B cell (primary cell): ENCODE measurements around the gene POLR2J2. TPM values are rescaled to one million over a fixed set of nuclear protein-coding genes. Genes with fewer than 3 reads are reported as not detected.
"Not testable (repeated sequence)": the region's sequence is repeated elsewhere in the genome, so short reads cannot be mapped to it uniquely, and the experiment has no call there.

Experiments
- ATAC-seq: fragments of 200-7000 bp; cut with Tn5 transposase; one replicate; pipeline ENCODE4 v1.10.0; 2021; ENCODE audit warnings: low read depth, mild to moderate bottlenecking, moderate number of reproducible peaks, moderate library complexity
- CTCF ChIA-PET: fragments of 350-600 bp; sonication (Branson Sonifier 250); formaldehyde crosslinking; loops from one replicate; lab custom pipeline; 2021; ENCODE audit warnings: antibody characterized with exemption, inconsistent platforms; lab: Charles Lee
- POLR2A ChIA-PET: fragments of 350-600 bp; sonication (Branson Sonifier 250); formaldehyde crosslinking; loops from one replicate; lab custom pipeline; 2021; ENCODE audit warnings: antibody characterized with exemption; lab: Charles Lee
- DNase-seq: peaks from one replicate; pipeline ENCODE4 v3.0.0; 2013
- H2AFZ ChIP-seq: 2 replicates; pipeline ENCODE4 v1.6.1; 2012; ENCODE audit warnings: mild to moderate bottlenecking, low read depth, low read length; ENCODE audit not compliant: insufficient read depth, poor library complexity, severe bottlenecking
- H3K27ac ChIP-seq, 2 donors: 1 replicate in 1 of 2; 2 replicates in 1 of 2; pipeline ENCODE4 v1.5.1; 2012 to 2013; ENCODE audit warnings: low read length in 2 of 2, mild to moderate bottlenecking in 2 of 2, moderate library complexity in 1 of 2
- H3K27me3 ChIP-seq, 4 experiments: fragments of 200-600 bp in 1 of 4; sonication (generic) in 1 of 4; replicated peaks in 1 of 4; 1 replicate in 2 of 4; 2 replicates in 2 of 4; pipeline versions ENCODE4 v1.6.1 to v1.7.0; 2013 to 2016; ENCODE audit warnings: low read length in 3 of 4, mild to moderate bottlenecking in 2 of 4, mixed read lengths in 1 of 4, moderate library complexity in 1 of 4; ENCODE audit not compliant: insufficient read depth in 4 of 4, control insufficient read depth in 3 of 4; ENCODE audit errors: control extremely low read depth in 1 of 4
- H3K36me3 ChIP-seq, 2 experiments: replicated peaks in 1 of 2; 1 replicate in 1 of 2; 2 replicates in 1 of 2; pipeline versions ENCODE4 v1.6.1 to v1.7.1; 2013; ENCODE audit warnings: low read length in 1 of 2; ENCODE audit not compliant: insufficient read depth in 2 of 2, control insufficient read depth in 1 of 2; ENCODE audit errors: control extremely low read depth in 1 of 2, extremely low read depth in 1 of 2
- H3K4me1 ChIP-seq, 2 donors: fragments of 200-600 bp in 1 of 2; sonication (generic) in 1 of 2; 1 replicate in 1 of 2; 2 replicates in 1 of 2; pipeline versions ENCODE4 v1.5.1 to v1.6.1; 2013 to 2017; ENCODE audit warnings: low read length in 2 of 2; ENCODE audit not compliant: control insufficient read depth in 2 of 2, insufficient read depth in 2 of 2
- H3K4me2 ChIP-seq: replicated peaks from 2 replicates; pipeline ENCODE3; 2012; ENCODE audit warnings: mild to moderate bottlenecking, low read depth, low read length; ENCODE audit not compliant: poor library complexity, severe bottlenecking
- H3K4me3 ChIP-seq, 5 experiments: fragments of 200-600 bp in 1 of 5; sonication (generic) in 1 of 5; 1 replicate in 3 of 5; 2 replicates in 2 of 5; pipeline versions ENCODE4 v1.5.1 to v1.7.0; 2011 to 2016; ENCODE audit warnings: low read length in 4 of 5, mild to moderate bottlenecking in 4 of 5, low read depth in 2 of 5, control low read depth in 1 of 5, moderate library complexity in 1 of 5; ENCODE audit not compliant: insufficient read depth in 1 of 5; ENCODE audit errors: control extremely low read depth in 1 of 5, extremely low read depth in 1 of 5
- H3K79me2 ChIP-seq: fragments of 200-600 bp; sonication (generic); one replicate; pipeline ENCODE4 v1.6.0; 2016; ENCODE audit warnings: low read length; ENCODE audit not compliant: control insufficient read depth, insufficient read depth
- H3K9ac ChIP-seq: fragments of 200-600 bp; sonication (generic); 2 replicates; pipeline ENCODE4 v1.6.1; 2017; ENCODE audit warnings: mild to moderate bottlenecking, low read length, moderate library complexity
- H3K9me3 ChIP-seq, 3 donors: one replicate each; pipeline versions ENCODE4 v1.6.1 to v1.7.1; 2013; ENCODE audit warnings: low read length in 2 of 3; ENCODE audit not compliant: control insufficient read depth in 2 of 3, insufficient read depth in 1 of 3; ENCODE audit errors: control extremely low read depth in 1 of 3
- H4K20me1 ChIP-seq: 2 replicates; pipeline ENCODE4 v1.6.0; 2012; ENCODE audit warnings: mild to moderate bottlenecking, low read length; ENCODE audit not compliant: insufficient read depth, control insufficient read depth, poor library complexity, severe bottlenecking
- H3K27ac Mint-ChIP-seq: one replicate; pipeline ENCODE4 v1.8.0; 2021; ENCODE audit warnings: mixed read lengths
- H3K27me3 Mint-ChIP-seq: one replicate; pipeline ENCODE4 v1.8.0; 2021; ENCODE audit warnings: mixed read lengths
- H3K4me1 Mint-ChIP-seq: one replicate; pipeline ENCODE4 v1.8.0; 2021; ENCODE audit warnings: mixed read lengths
- H3K4me3 Mint-ChIP-seq: one replicate; pipeline ENCODE4 v1.8.0; 2021; ENCODE audit warnings: mixed read lengths
- H3K9me3 Mint-ChIP-seq: one replicate; pipeline ENCODE4 v1.8.0; 2022; ENCODE audit warnings: mixed read lengths; ENCODE audit not compliant: insufficient read depth
- WGBS: methylation state at CpG from one replicate; pipeline ENCODE4 v1.1.5; 2013; ENCODE audit warnings: missing lambda C conversion rate; ENCODE audit not compliant: insufficient coverage; 5-methylcytosine and 5-hydroxymethylcytosine counted together
- intact Hi-C: fragments of 100-400 bp; cut with micrococcal nuclease; formaldehyde crosslinking; loops from one replicate; pipeline ENCODE4 v1.10.0; 2022
- polyA plus RNA-seq: library from polyadenylated mRNA; depleted of rRNA; stranded (reverse); fragments of >200 nt; gene quantifications from 2 replicates; pipeline ENCODE4 v1.2.3, GENCODE V29; 2012
- total RNA-seq, 2 donors: library from RNA; stranded (reverse); fragments of 120-200 nt in 1 of 2; gene quantifications; 1 replicate in 1 of 2; 2 replicates in 1 of 2; pipeline versions ENCODE4 v1.2.3 to v1.2.4, GENCODE V29; 2013 to 2022

POLR2J2 gene
- total and polyA plus RNA-seq, 2 donors (not counting 1 experiment from before 2014, with no cell fraction given): 9.6 to 53.0 TPM

DNA sequence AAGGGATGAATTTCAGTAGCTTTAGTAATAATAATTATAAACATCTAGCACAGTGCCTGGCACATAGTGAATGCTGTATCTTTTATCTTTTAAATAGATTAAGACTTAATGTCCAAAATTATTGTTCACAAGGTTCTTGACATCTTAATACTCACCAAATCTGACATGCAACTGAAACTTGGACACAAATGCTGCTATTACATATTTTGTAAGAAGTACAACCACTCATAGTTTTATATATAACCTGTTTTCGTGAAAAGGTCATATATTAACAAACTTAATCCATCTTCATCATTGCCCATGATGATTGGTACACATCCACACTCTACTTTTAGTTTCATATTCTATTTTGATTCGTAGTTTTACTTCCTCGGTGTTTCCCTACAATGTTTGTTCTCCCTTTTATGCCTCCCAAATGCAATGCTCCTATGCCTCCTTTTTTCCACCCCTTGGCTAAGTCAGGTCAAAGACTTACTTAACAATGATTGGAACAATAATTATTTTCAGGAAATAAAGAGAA lies 23.6 kb upstream of the POLR2J2 start:
- H3K4me3 Mint-ChIP-seq, H3K27me3 ChIP-seq, H3K9me3 ChIP-seq, H3K9ac ChIP-seq, intact Hi-C loops, H4K20me1 ChIP-seq, H2AFZ ChIP-seq, H3K27ac ChIP-seq, H3K79me2 ChIP-seq, H3K4me1 ChIP-seq, H3K27ac Mint-ChIP-seq, H3K4me2 ChIP-seq, DNase-seq, H3K27me3 Mint-ChIP-seq, H3K4me3 ChIP-seq, POLR2A ChIA-PET, H3K4me1 Mint-ChIP-seq, CTCF ChIA-PET, H3K9me3 Mint-ChIP-seq, H3K36me3 ChIP-seq: not testable (repeated sequence)
- ATAC-seq: peak; percentile 47
- no CpG with 5 or more reads among the region's 3 CpGs for WGBS

DNA sequence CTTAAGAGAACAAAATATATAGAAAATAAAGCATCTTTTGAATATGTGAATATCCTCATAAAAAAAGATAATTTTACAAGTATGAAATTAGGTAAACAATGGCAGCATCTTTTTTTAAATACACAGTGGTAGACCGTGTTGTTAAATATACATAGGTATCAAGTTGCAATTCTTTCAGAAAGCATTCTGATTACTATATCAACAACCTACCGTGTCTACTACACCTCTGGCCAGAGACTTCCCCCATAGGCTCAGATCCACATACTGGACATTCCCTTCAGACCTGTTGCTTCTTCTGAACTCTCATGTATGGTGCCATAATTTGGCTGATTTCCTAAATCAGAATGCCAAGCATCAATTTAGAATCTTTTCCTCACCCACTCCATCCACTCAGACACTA lies 22.5 kb upstream of the POLR2J2 start:
- H3K79me2 ChIP-seq, H3K9ac ChIP-seq, H3K27me3 Mint-ChIP-seq, intact Hi-C loops, H3K4me3 ChIP-seq, H3K4me1 Mint-ChIP-seq, H3K27ac Mint-ChIP-seq, CTCF ChIA-PET, H3K36me3 ChIP-seq, H3K4me1 ChIP-seq, H3K27me3 ChIP-seq, H3K9me3 Mint-ChIP-seq, DNase-seq, H2AFZ ChIP-seq, ATAC-seq, H3K4me3 Mint-ChIP-seq, H4K20me1 ChIP-seq, H3K4me2 ChIP-seq, H3K27ac ChIP-seq, H3K9me3 ChIP-seq, POLR2A ChIA-PET: not testable (repeated sequence)
- WGBS: no CpG with 5 or more reads among the region's 2 CpGs

DNA sequence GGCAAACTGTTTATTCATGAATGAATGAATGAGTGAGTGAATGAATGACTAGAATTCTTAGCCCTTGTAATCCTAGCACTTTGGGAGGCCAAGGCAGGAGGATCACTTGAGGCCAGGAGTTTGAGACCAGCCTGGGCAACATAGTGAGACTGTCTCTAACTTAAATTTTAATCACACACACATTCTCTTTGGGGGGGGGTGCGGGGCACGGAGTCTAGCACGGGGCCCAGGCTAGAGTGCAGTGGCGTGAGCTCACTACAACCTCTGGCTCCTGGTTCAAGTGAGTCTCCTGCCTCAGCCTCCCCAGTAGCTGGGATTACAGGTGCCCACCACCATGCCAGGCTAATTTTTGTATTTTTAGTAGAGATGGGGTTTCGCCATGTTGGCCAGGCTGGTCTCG lies 19.1 kb upstream of the POLR2J2 start:
- H3K4me3 Mint-ChIP-seq, H3K9me3 Mint-ChIP-seq, H4K20me1 ChIP-seq, CTCF ChIA-PET, H3K4me1 ChIP-seq, H3K27ac ChIP-seq, H3K4me3 ChIP-seq, H3K36me3 ChIP-seq, DNase-seq, ATAC-seq, H3K79me2 ChIP-seq, H3K9ac ChIP-seq, H2AFZ ChIP-seq, intact Hi-C loops, H3K4me2 ChIP-seq, H3K9me3 ChIP-seq, H3K27ac Mint-ChIP-seq, H3K4me1 Mint-ChIP-seq, POLR2A ChIA-PET, H3K27me3 ChIP-seq, H3K27me3 Mint-ChIP-seq: not testable (repeated sequence)
- WGBS: no CpG with 5 or more reads among the region's 6 CpGs

DNA sequence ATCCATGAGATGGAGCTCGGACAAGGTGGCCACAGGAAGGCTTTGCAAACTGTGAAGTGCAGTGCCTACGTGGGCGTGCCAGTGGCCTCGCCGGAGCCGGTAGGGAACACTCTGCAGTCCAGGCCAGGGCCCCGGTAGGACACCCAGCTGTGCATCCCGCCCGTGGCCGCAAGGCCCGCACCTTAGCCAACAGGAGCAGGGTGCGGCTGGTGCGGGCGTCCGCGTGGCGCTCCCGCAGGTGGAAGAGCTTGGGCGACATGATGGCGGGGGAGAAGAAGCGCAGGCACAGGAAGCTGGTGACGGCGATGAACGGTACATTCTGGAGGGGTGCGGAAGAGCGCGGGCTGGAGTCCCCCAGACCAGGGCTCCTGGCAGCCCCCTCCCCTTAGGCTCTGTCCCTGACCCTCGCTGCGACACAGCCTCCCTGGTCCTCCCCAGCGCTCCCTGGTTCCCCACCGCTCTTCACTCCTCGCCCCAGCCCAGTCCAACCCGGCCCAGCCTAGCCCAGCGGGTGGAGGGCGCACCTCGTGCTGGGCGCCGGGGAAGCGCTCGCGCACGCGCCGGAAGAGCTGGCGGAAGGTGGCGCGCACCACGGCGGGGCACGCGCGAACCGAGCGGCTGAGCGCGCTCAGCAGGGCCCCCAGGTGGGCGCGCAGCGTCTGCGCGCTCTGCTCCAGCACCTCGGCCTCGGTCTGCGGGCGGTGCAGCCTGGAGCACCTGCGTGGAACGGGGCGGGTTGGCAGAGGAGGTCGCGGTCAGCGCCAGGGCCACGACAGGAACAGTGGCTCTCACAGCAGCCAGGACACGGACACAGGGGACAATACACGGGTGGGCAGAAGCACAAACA lies 18.2 kb upstream of the POLR2J2 start:
- H3K4me1 Mint-ChIP-seq, H3K4me2 ChIP-seq, H3K4me1 ChIP-seq, POLR2A ChIA-PET, CTCF ChIA-PET, intact Hi-C loops, H3K27ac ChIP-seq, H3K36me3 ChIP-seq, H3K27me3 Mint-ChIP-seq, H3K27ac Mint-ChIP-seq, H3K27me3 ChIP-seq, H3K79me2 ChIP-seq, H2AFZ ChIP-seq, H3K9me3 Mint-ChIP-seq, H3K9me3 ChIP-seq, H4K20me1 ChIP-seq, H3K9ac ChIP-seq, H3K4me3 Mint-ChIP-seq: not testable (repeated sequence)
- DNase-seq (peak; percentile 56), ATAC-seq (peak; percentile 65)
- peak overlapping the region in 2 of 5 experiments; percentile 29 to 30 for H3K4me3 ChIP-seq
- no CpG with 5 or more reads among the region's 74 CpGs for WGBS
